ENCODE data around the gene SP100. TPM values are rescaled to one million over a fixed set of nuclear protein-coding genes. Genes with fewer than 3 reads are reported as not detected.

Gene SP100
- total and polyA plus RNA-seq, 4 donors: 8.2 to 43.2 (median 21.1) TPM

GRCh38 chr2:230589025-230589424, 173.0 kb downstream of the SP100 start:
- H3K27me3 ChIP-seq (ENCODE audit: control insufficient read depth, insufficient read depth, low read length): no peaks in the 10 kb centered on the region
- 100% methylated on average over 1 of the region's 3 CpGs for WGBS (ENCODE audit: insufficient coverage)
- no peaks in the 10 kb centered on the region for H3K9me3 ChIP-seq (ENCODE audit: control insufficient read depth, insufficient read depth, low read length)
- no peak overlapping the region for H3K27ac ChIP-seq (ENCODE audit: low read depth, low read length)
- DNase-seq (ENCODE audit: low read depth in 4 of 6, low spot score in 6 of 6): no peak
- H3K4me1 ChIP-seq (ENCODE audit: control insufficient read depth, insufficient read depth, low read length): no peaks in the 10 kb centered on the region
- no peak overlapping the region for H3K4me3 ChIP-seq (ENCODE audit: low read depth, low read length)
- no peaks in the 10 kb centered on the region for H3K36me3 ChIP-seq (ENCODE audit: control insufficient read depth, insufficient read depth, low read length)

GRCh38 chr2:230589497-230590015, 173.6 kb downstream of the SP100 start:
- DNase-seq (ENCODE audit: low read depth in 4 of 6, low spot score in 6 of 6): no peak
- no peak overlapping the region for H3K4me3 ChIP-seq (ENCODE audit: low read depth, low read length)
- H3K9me3 ChIP-seq (ENCODE audit: control insufficient read depth, insufficient read depth, low read length): no peaks in the 10 kb centered on the region
- 100% methylated on average over 1 of the region's 3 CpGs for WGBS (ENCODE audit: insufficient coverage)
- no peak overlapping the region for H3K27ac ChIP-seq (ENCODE audit: low read depth, low read length)
- no peaks in the 10 kb centered on the region for H3K36me3 ChIP-seq (ENCODE audit: control insufficient read depth, insufficient read depth, low read length)
- H3K27me3 ChIP-seq (ENCODE audit: control insufficient read depth, insufficient read depth, low read length): no peaks in the 10 kb centered on the region
- no peaks in the 10 kb centered on the region for H3K4me1 ChIP-seq (ENCODE audit: control insufficient read depth, insufficient read depth, low read length)

- Histone ChIP-seq H3K36me3 (ENCODE audit: control insufficient read depth, insufficient read depth, low read length) (no peaks in the 10 kb centered on the region), H3K9me3 (ENCODE audit: control insufficient read depth, insufficient read depth, low read length) (no peaks in the 10 kb centered on the region), H3K27ac (ENCODE audit: low read depth, low read length) (no peak overlapping the region), H3K27me3 (ENCODE audit: control insufficient read depth, insufficient read depth, low read length) (no peaks in the 10 kb centered on the region), H3K4me1 (ENCODE audit: control insufficient read depth, insufficient read depth, low read length) (no peaks in the 10 kb centered on the region), H3K4me3 (ENCODE audit: low read depth, low read length) (no peak overlapping the region)
- 100% methylated on average over 2 of the region's 3 CpGs for whole genome bisulfite sequencing (ENCODE audit: insufficient coverage)
- no peak for DNase-seq (ENCODE audit: low read depth in 4 of 6, low spot score in 6 of 6)
Measured at GRCh38 chr2:230590333-230590732, 174.3 kb downstream of the SP100 start.

- WGBS (ENCODE audit: insufficient coverage): 88% methylated on average over 6 of the region's 6 CpGs
- Histone ChIP-seq H3K9me3 (ENCODE audit: control insufficient read depth, insufficient read depth, low read length) (no peaks in the 10 kb centered on the region), H3K4me3 (ENCODE audit: low read depth, low read length) (no peak overlapping the region), H3K36me3 (ENCODE audit: control insufficient read depth, insufficient read depth, low read length) (no peaks in the 10 kb centered on the region), H3K27ac (ENCODE audit: low read depth, low read length) (no peak overlapping the region), H3K27me3 (ENCODE audit: control insufficient read depth, insufficient read depth, low read length) (no peaks in the 10 kb centered on the region), H3K4me1 (ENCODE audit: control insufficient read depth, insufficient read depth, low read length) (no peaks in the 10 kb centered on the region)
- DNase-seq (ENCODE audit: low read depth in 4 of 6, low spot score in 6 of 6): no peak
Measured at GRCh38 chr2:230591850-230592249, 175.8 kb downstream of the SP100 start.

- H3K27me3 ChIP-seq (ENCODE audit: control insufficient read depth, insufficient read depth, low read length): no peaks in the 10 kb centered on the region
- H3K27ac ChIP-seq (ENCODE audit: low read depth, low read length): no peak overlapping the region
- H3K36me3 ChIP-seq (ENCODE audit: control insufficient read depth, insufficient read depth, low read length): no peaks in the 10 kb centered on the region
- DNase-seq (ENCODE audit: low read depth in 4 of 6, low spot score in 6 of 6): no peak
- H3K9me3 ChIP-seq (ENCODE audit: control insufficient read depth, insufficient read depth, low read length): no peaks in the 10 kb centered on the region
- H3K4me3 ChIP-seq (ENCODE audit: low read depth, low read length): no peak overlapping the region
- WGBS (ENCODE audit: insufficient coverage): 96% methylated on average over 2 of the region's 4 CpGs
- H3K4me1 ChIP-seq (ENCODE audit: control insufficient read depth, insufficient read depth, low read length): no peaks in the 10 kb centered on the region
Measured at GRCh38 chr2:230592775-230593174, 176.8 kb downstream of the SP100 start.

Small RNAs within 50 kb of the gene (small RNA-seq; reads per million reads assigned to genes)
- gene HMGB1P3 (ENCODE audit: low replicate concordance): not detected
- gene RN7SL834P (ENCODE audit: low replicate concordance): not detected
- gene RNU6-451P (ENCODE audit: low replicate concordance): not detected

Other genes with a start within 250 kb of the SP100 start
- 10 to 100 TPM in 1 of 2 donors, 1 to 10 TPM in 1; 6.8 to 21.3 TPM for gene SP110, start 196.2 kb upstream of the SP100 start, total RNA-seq
- gene SP110, start 196.2 kb upstream of the SP100 start, polyA plus RNA-seq (ENCODE audit: insufficient read length in 2 of 2): 10 to 100 TPM; 11.9 to 13.7 TPM
- 1 to 10 TPM in 1 of 2 donors, under 1 TPM in 1; 0.99 to 1.6 TPM for gene SP140, start 190.5 kb upstream of the SP100 start, total RNA-seq
- 1 to 10 TPM; 1.2 to 1.3 TPM for gene SP140, start 190.5 kb upstream of the SP100 start, polyA plus RNA-seq (ENCODE audit: insufficient read length in 2 of 2)
- gene SP140L, start 89.0 kb upstream of the SP100 start, total RNA-seq: 1 to 10 TPM; 2.9 to 8.0 TPM
- 1 to 10 TPM; 3.5 to 4.3 TPM for gene SP140L, start 89.0 kb upstream of the SP100 start, polyA plus RNA-seq (ENCODE audit: insufficient read length in 2 of 2)